ENCODE results near the gene CSNK1G1.
A peak's percentile ranks its signal among the peaks of the same experiment; 100 is the strongest.
"Not testable (repeated sequence)": the region's sequence is repeated elsewhere in the genome, so short reads cannot be mapped to it uniquely, and the experiment has no call there.

CSNK1G1 gene

GRCh38 chr15:64285871-64286270, 70.1 kb downstream of the CSNK1G1 start:
- DNase-seq: no peak

- no peak for DNase-seq
These were observed 70.8 kb downstream of the CSNK1G1 start for GRCh38 chr15:64285150-64285549.

GRCh38 chr15:64284042-64284441, 71.9 kb downstream of the CSNK1G1 start:
- DNase-seq: no peak

- no peak for DNase-seq
These were observed 73.3 kb downstream of the CSNK1G1 start for GRCh38 chr15:64282701-64283100.

GRCh38 chr15:64279131-64279530, 76.8 kb downstream of the CSNK1G1 start:
- DNase-seq: no peak

- DNase-seq: no peak
These were observed 80.0 kb downstream of the CSNK1G1 start for GRCh38 chr15:64275934-64276333.

- DNase-seq: no peak
These were observed 81.5 kb downstream of the CSNK1G1 start for GRCh38 chr15:64274341-64274950.

GRCh38 chr15:64267331-64267973, 88.5 kb downstream of the CSNK1G1 start:
- DNase-seq: no peak

- not testable (repeated sequence) for DNase-seq
These were observed 90.8 kb downstream of the CSNK1G1 start for GRCh38 chr15:64265188-64265587.

- no peak for DNase-seq
These were observed 91.5 kb downstream of the CSNK1G1 start for GRCh38 chr15:64264502-64264901.

- DNase-seq: no peak
These were observed 92.4 kb downstream of the CSNK1G1 start for GRCh38 chr15:64263567-64263966.

GRCh38 chr15:64256051-64256450, 99.9 kb downstream of the CSNK1G1 start:
- no peak for DNase-seq

GRCh38 chr15:64251658-64252057, 104.3 kb downstream of the CSNK1G1 start:
- DNase-seq: no peak

- no peak for DNase-seq
These were observed 104.9 kb downstream of the CSNK1G1 start for GRCh38 chr15:64251121-64251520.

GRCh38 chr15:64249883-64250575, 105.9 kb downstream of the CSNK1G1 start:
- no peak for DNase-seq

- peak; percentile 11 for DNase-seq
These were observed 106.6 kb downstream of the CSNK1G1 start for GRCh38 chr15:64249406-64249805.

GRCh38 chr15:64247906-64248541, 107.9 kb downstream of the CSNK1G1 start:
- DNase-seq: peak; percentile 31

- no peak for DNase-seq
These were observed 108.5 kb downstream of the CSNK1G1 start for GRCh38 chr15:64247535-64247905.

- DNase-seq: peak; percentile 27
These were observed 109.4 kb downstream of the CSNK1G1 start for GRCh38 chr15:64246364-64247189.

GRCh38 chr15:64245405-64245804, 110.6 kb downstream of the CSNK1G1 start:
- no peak for DNase-seq

- no peak for DNase-seq
These were observed 118.3 kb downstream of the CSNK1G1 start for GRCh38 chr15:64237677-64238076.

GRCh38 chr15:64236156-64236894, 119.6 kb downstream of the CSNK1G1 start:
- no peak for DNase-seq

Data from NCI-H2029 treated with DMSO at 0.1 percent for 48 hours (cell line).